Muscle layer of colon (tissue), 2 donors: ENCODE results near the gene CCDC185.

Experiments
- H3K27ac ChIP-seq: one replicate; pipeline ENCODE4 v1.7.0; 2013; ENCODE audit warnings: low read depth, mild to moderate bottlenecking, low read length, moderate library complexity
- H3K27me3 ChIP-seq, 2 donors: one replicate each; pipeline ENCODE4 v1.7.0; 2013; ENCODE audit warnings: low read length in 2 of 2, mild to moderate bottlenecking in 2 of 2; ENCODE audit not compliant: insufficient read depth in 2 of 2, control insufficient read depth in 1 of 2
- H3K36me3 ChIP-seq: one replicate; pipeline ENCODE4 v1.7.0; 2013; ENCODE audit warnings: mild to moderate bottlenecking, low read length; ENCODE audit not compliant: insufficient read depth
- H3K4me1 ChIP-seq: one replicate; pipeline ENCODE4 v1.7.0; 2013; ENCODE audit warnings: mild to moderate bottlenecking, low read length; ENCODE audit not compliant: insufficient read depth
- H3K4me3 ChIP-seq, 2 donors: one replicate each; pipeline ENCODE4 v1.7.0; 2013; ENCODE audit warnings: low read length in 2 of 2, low read depth in 1 of 2, mild to moderate bottlenecking in 1 of 2, moderate library complexity in 1 of 2
- H3K9ac ChIP-seq: one replicate; pipeline ENCODE4 v1.7.0; 2013; ENCODE audit warnings: low read length
- H3K9me3 ChIP-seq: one replicate; pipeline ENCODE4 v1.7.0; 2013; ENCODE audit warnings: mild to moderate bottlenecking, low read length
- donor health status: abdominal sarcoma.
- donor health status: Adenocarcinoma of cecum.

The CCDC185 gene

GRCh38 chr1:223443397-223443796 lies 50.2 kb downstream of the CCDC185 start:
- Histone ChIP-seq H3K9ac (no peak overlapping the region), H3K27me3 (peaks cover 0 to 4% of the 10 kb centered on the region in 2 donors), H3K4me3 (no peak overlapping the region), H3K9me3 (no peaks in the 10 kb centered on the region), H3K27ac (no peak overlapping the region), H3K36me3 (no peaks in the 10 kb centered on the region), H3K4me1 (no peaks in the 10 kb centered on the region)

DNA sequence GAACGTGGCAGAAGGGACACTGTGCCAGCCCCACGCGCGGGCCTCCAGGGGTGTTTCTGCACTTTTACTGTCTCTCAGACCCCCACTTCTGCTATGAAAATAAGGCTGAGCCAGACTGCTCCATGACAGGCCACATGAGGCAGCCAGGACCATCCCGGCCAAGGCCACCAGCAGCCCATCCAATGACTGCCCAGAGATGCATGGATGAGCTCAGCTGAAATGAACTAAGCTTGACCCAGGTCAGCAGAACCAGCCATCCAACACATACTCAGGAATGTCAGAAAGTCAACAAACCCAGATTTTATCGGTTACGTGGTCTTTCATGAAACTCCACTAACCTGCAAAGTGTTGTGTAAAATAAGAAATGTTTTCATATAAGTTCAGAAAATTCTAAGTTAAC lies 51.2 kb downstream of the CCDC185 start:
- Histone ChIP-seq H3K27me3 (peaks cover 0 to 4% of the 10 kb centered on the region in 2 donors), H3K9me3 (no peaks in the 10 kb centered on the region), H3K4me1 (no peaks in the 10 kb centered on the region), H3K4me3 (no peak overlapping the region), H3K36me3 (no peaks in the 10 kb centered on the region), H3K9ac (no peak overlapping the region), H3K27ac (no peak overlapping the region)
